HG03175 (cell line): ENCODE measurements around the gene KRT14.
"Not testable (repeated sequence)": the region's sequence is repeated elsewhere in the genome, so short reads cannot be mapped to it uniquely, and the experiment has no call there.

ENCODE experiments used
- ATAC-seq: cut with Tn5 transposase; IDR thresholded peaks from one replicate; pipeline ENCODE4 v1.9.1; 2021; ENCODE audit warnings: mild to moderate bottlenecking, moderate library complexity; ENCODE audit not compliant: unreplicated experiment

The KRT14 gene

GRCh38 chr17:41610061-41610517 is 23.4 kb upstream of the KRT14 start:
- not testable (repeated sequence) for ATAC-seq

DNA sequence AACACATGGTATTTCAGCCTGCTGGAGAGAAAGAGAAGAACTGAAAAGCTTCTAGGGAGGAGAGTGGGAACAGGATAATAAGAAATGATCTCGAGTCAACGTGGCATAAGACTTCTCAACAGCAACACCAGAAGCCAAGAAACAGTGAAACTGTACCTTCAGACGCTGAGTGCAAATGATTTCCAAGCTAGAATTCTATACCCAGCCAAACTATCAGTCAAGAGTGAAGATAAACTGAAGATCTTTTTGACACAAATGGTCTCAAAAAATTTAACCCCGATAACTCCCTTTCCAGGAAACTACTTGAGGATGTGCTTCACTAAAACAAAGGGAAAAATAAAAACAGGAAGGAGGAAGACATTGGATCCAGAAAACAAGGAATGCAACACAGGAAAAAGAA is 20.2 kb upstream of the KRT14 start:
- ATAC-seq = not testable (repeated sequence)

DNA sequence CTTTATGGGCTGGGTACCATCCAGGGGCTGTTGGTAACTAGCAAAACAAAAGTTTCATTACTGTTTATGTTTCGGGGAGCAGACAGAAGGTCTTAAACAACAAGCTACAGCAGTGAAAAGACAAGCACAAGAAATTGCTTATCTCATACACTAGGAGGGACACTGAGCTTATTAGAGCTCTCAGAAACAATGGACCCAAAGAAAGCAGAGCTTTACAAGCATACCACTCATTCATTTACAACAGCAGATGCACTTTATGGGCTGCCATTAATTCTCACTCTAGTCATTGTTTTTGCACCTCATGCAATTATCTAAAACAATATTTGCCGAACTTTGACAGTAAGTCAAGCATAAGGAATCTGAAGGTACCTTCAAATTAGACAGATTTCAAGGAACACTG is 15.8 kb upstream of the KRT14 start:
- ATAC-seq = no peak

DNA sequence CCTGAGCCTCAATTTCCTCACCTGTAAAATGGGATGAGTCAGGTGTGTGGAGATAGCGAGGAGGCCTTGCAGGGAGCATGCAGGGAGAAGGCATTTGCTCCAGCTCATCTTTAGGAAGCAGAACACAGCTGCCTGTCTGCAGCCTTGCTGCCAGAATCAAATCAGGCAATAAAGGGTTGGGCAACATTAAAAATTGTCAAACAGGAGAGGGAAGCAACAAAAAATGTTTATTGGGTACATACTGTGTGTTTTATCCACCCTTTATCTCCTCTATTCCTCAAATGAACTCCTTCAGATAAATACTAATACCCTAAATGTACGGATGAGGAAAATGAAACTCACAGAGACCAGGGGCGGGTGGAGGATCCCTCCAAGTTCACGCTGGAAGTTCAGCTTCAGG is 13.6 kb upstream of the KRT14 start:
- ATAC-seq = no peak

DNA sequence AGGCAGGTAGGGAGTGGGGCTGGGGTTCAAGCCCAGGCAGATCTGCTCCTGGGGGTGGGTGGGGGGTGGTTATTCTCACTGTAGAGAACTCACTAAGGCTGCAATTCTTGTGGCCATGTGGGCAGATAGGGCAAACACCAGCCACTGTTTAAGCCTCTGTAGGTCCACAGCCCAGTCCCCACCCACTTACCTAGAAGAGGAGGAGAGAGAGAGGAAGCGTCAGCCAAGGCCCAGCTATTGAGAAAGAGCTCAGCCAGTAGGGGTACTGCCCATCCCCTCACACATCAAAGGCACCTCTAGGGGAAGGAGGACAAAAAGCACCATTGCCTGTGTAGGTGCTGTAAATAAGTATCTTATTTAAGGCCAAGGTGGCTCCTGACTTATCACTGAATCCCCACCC is 13.0 kb upstream of the KRT14 start:
- ATAC-seq = no peak

GRCh38 chr17:41595585-41595984 is 8.9 kb upstream of the KRT14 start:
- ATAC-seq = no peak

DNA sequence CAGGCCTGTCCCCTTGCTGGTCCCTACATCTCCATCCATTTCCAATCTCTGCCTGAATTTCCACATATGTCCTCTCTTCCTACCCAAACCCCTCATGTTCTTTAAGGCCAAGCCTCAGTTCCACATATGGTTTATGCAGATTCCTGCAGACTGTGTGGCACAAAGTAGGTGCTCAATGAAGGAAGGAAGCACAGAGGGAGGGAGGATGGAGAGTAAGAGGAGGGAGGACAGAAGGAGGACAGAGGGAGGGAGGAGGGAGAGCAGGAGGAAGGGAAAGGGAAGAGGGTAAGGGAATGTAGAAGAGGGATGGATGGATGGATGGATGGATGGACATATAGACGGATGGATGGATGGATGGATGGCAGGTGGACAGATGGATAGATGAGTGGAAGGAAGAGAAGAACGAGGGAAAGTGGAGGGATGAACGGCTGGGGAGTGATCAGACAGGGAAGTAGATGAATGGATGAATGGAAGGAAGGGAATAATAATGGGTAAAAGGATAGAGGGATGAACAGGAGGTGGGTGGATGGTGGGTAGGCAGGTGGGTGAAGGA is 7.7 kb upstream of the KRT14 start:
- no peak for ATAC-seq

DNA sequence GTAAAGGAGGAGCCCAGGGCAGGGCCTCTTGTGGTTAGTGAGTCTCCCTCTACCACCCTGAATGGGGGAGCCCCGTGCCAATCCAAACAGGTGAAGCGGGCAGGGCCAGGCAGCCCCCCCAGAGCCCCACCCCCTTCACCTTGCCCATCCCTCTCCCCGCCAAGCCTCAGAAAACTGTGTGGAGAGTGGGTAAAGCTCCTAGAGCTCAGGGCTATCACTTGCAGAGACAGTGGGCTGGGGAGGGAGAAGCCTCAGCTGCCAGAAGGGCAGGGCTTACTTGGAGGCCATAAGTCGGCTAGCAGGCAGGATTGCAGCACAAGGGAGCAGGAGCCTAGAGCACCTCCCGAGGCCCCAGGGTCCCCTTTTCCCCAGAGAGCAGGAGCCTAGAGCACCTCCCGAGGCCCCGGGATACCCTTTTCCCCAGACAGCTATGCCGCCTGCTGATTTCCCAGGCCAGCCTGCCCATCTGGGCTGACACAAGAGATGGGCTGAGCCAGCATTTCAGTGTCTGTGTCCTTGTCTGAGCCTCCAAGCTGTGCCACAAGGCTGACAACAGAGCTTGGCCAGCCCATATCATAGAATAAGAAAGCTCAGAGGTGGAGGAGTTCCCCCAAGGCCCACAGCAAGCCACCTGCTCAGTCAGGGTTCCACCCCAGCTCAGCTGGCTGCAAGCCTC is 6.7 kb upstream of the KRT14 start:
- ATAC-seq = no peak

- ATAC-seq = no peak
Observed at GRCh38 chr17:41592601-41593305, 6.1 kb upstream of the KRT14 start.

- ATAC-seq = no peak
Observed at GRCh38 chr17:41589301-41589700, 2.6 kb upstream of the KRT14 start.

GRCh38 chr17:41588126-41588810 is 1.6 kb upstream of the KRT14 start:
- ATAC-seq = no peak

DNA sequence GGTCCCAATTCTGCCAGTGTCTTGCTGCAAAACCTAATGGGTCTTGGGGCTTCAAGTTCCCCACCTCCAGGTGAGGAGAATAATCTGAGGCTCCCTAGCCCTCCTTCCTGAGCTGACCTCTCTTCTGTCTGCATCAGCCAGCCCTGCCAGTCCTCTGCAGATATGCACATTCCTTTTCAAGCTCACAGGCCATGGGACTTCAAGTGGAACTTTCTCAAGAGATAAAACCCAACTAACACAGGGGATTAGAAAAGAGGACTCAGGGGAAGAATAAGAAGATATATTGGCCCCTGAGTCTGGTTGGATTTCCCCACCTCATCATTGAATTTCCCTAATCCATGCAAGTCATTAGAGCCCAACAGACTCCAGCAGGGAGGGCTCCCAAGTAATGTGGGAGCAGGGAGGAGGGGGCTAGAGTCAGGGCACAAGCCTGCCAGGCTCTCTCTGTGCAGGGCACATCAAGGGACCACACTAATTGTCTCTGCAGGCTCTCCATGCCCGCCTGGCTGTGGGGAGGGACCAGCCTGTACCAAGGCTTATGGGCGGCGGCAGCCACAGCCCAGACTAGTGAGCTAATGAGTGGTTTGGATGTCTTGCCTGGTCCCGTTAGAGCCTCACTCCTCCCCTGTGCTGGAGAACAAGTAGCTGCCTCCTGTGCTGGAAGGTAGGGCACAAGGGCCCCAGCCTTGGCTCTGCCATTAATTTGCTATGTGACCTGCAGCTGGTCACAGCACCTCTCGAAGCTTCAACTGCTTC is 1.2 kb downstream of the KRT14 start:
- no peak for ATAC-seq

DNA sequence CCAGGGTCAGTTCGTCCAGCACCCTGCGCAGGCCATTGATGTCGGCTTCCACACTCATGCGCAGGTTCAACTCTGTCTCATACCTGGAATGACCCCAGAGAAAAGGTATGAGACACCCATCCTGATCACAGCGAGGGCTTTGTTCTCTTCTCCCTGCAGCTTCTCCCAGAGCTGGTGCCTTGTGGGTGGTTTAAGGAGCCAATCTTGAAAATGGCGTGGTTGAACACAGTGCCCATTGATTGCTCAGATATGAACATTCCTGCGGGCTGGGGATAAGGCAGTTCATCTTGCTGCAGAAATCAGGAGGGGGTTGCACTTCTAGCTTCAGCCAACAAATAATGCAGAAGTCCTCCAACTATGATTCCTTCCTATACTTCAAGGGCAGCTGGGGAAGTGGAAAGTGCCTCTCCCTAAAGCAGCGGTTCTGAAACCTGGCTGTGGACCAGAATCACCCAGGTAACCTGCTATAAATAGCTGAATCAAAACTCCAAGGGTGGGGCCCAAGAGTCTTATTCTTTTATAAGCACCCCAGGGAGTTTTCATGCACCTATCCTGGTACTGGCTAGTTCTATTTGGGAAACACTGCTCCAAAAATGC is 2.3 kb downstream of the KRT14 start:
- ATAC-seq = not testable (repeated sequence)

DNA sequence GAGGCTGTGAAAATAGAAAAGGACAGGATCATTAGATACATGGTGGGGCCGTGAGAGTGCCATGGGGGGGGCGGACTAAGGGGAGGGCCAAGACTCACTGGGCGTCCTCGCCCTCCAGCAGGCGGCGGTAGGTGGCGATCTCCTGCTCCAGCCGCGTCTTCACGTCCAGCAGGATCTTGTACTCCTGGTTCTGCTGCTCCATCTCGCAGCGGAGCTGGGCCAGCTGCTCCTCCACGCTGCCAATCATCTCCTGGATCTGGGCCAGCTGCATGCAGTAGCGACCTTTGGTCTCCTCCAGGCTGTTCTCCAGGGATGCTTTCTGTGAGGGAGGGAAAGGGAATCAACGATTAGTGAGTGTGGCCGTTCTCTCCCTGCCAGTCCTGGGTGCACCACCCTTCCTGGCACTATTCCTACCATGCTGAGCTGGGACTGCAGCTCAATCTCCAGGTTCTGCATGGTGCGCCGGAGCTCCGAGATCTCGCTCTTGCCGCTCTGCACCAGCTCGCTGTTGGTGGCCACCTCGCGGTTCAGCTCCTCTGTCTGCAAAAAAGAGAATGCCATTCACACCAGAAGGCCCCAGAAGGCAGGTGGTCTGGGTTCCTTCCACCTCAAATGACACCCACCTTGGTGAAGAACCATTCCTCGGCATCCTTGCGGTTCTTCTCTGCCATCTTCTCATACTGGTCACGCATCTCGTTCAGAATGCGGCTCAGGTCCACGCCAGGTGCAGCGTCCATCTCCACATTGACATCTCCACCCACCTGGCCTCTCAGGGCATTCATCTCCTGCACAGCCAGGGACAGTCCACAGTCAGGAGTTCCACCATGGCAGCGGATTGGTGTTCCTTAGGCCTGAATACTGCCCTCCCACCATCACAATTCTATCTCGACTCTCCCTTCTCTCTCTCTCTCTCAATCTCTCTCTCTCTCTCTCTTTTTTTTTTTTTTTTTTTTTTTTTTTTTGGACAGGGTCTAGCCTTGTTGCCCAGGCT is 3.3 kb downstream of the KRT14 start:
- no peak for ATAC-seq

- not testable (repeated sequence) for ATAC-seq
Observed at GRCh38 chr17:41582061-41582968, 4.4 kb downstream of the KRT14 start.

GRCh38 chr17:41581366-41582060 is 5.2 kb downstream of the KRT14 start:
- ATAC-seq = no peak

DNA sequence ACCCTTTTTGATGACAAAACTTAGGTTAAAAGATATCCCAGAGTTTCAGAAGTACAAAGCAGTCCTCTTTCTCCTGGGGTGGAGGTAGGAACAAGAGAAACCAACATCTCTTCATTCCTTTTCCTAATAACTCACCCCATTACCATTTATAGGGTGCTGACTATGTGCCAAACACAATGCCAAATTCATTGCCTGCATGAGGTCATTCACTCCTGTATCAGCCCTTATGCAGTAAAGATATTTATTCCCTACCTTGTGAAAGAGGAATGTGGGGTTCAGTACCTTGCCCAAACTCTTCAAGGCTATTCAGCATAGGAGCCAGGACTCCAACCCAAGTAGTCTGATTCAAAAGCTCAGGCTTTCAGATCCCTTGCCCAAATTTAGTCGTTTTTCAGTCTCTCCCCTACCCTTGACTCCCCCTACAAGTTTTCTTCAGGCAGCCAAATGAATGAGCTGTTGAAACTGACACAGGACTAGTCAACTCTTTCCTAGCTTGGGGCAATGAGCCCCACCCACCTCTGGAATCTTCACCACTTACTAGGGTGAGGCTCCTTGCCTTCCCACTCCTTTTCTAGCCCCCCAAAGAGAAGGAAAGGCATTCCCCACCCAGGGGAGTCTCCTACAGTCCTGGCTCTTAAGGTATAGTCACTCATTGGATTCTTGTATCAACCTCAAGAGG is 5.9 kb downstream of the KRT14 start:
- no peak for ATAC-seq
